HG02588 (cell line): ENCODE measurements around the gene ARL15.

Experiments used
- ATAC-seq: cut with Tn5 transposase; IDR thresholded peaks from one replicate; pipeline ENCODE4 v1.9.1; 2021; ENCODE audit warnings: mild to moderate bottlenecking, moderate library complexity; ENCODE audit not compliant: unreplicated experiment

The ARL15 gene

DNA sequence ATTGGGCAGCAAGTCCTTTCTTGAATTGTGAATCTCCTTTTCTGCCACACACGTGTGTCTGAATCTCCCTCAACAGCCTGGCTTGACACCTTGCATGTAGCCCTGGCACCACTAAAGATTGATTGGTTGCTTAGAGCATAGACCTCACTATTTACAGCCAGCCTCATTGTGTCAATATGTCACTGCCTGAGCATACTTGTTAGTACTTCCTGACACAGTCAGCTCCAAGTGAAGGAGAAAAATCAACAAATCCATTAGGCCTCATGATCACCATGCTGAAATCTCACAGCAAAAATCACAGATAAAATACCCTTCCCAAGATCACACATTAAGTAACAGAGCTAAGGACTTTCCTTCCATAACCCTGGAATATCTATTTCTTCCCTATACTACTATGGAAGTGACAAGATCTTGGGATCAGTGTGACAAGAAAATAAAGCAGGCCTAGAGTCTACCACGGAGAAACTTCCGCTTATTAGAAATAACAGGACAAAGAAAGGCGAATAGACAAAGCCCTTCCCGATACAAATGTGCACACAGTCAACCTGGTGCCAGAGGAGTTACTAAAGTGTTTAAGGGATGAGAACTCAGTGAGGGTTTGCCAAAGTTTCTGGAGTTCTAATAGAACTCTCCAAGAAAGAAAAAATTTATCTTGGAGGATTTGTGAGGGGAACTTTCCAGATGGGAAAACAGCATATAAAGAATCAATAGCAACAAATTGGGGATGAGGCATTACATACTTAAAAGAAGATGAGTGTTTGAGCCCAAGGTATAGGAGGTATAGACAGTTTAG is 5.6 kb upstream of the ARL15 start:
- ATAC-seq = no peak

DNA sequence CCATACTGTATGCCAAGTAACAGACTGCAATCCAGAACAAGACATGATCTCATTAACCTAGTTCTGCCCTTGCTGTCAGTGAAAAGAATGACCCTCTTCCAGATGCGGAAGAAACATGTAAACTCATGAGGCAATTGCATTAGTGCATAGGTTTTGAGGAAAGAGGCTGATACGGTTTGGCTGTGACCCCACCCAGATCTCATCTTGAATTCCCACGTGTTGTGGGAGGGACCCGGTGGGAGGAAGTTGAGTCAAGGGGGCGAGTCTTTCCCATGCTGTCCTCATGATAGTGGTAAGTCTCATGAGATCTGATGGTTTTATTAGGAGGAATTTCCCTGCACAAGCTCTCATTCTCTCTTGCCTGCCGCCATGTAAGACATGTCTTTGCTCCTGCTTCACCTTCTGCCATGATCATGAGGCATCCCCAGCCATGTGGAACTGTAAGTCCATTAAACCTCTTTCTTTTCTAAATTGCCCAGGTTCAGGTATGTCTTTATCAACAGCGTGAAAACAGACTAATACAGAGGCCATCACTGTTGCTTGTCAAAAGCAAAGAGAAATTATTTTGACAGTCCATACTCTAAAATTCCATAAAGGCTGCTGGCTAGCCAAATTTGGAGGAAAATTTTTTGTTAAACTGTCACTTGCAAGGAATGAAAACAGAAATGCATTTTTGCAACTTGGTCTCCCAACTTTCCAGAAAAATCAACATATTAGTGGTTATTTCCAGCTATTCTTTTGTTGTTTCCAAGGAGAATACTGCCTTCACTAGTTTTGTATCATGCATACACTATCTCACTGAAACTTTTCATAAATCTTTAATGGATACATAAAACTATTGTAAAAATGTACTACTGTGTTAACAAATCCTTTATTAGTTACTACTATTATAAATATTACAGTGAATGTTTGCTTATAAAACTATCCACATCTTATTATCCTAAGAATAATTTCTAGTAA is 3.2 kb upstream of the ARL15 start:
- no peak for ATAC-seq

DNA sequence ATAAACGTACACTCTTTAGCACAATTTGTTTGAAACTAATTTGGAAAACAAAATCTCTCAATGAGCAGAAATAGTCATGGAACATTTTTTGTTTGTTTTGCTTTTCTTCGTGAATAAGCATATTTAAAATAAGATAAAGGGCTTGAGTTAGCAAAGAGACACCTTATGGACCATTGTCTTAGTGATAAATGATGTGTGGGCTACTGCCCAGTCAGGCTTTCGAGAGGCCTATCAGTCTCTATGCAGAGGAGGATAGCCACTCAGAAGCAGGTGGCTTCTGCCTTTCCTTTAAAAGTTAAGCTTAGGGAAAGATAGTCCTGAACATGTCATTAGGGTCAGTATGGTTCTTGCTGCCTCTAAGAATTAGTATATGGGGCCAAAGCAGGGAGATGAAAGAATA is 2.1 kb upstream of the ARL15 start:
- no peak for ATAC-seq

DNA sequence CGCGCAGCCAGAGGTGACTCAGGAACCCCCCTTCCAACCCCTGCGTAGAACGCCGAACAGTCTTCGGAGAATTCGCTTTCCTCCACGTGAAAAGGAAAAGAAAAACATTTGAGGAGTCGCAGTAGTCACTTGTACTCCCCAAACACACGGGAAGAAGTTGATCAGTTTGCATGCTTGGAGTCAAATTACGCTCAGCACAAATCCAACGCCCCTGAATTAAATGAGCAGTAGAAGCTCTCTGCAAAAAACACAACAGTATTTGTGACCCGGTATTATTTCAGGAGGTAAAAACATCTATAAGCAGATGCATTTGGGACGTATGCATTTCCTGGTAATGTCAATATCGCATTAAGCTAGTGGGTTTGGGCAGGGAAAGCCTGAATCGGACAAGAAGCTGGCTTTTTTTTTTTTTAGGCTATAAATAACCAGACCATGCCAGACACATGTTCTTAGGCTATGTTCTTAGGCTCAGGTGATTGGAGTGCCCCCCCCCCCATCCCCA is 854 bp upstream of the ARL15 start:
- ATAC-seq = no peak

DNA sequence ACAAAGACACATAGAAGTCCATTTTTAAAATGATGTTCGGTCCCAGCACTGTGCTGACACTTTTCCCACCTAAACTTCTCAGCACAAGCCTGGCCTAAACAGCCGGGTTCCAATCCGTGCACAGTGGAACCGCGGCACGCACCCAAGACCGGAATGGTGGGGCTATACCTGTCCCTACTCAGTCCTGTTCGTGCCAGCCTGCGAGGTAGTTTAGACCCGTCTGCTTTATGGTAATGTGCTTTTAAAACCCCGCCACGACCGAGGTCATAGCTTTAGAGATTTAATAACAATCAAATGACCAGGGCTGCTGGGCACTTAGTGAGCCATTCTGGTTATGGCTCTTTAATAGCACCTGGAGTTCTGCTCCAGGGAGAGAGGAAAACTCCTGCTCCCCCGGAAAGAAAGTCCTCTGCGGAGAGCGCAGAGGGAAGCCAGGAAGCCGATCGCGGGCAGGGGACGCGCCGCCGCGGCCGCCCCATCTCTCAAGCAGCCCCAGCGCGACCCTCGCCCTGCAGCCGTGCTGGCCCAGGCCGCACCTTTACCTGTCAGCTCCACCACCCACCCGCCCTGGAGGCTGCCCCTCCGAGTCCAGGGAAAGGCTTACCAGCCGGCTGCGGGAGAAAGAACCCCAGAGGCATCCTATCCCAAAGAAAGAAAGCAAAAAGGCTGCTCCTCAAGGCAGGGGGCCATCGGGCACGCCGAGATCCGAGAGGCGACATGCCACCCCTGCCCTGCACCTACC is 511 bp downstream of the ARL15 start:
- peak; percentile 19 for ATAC-seq

DNA sequence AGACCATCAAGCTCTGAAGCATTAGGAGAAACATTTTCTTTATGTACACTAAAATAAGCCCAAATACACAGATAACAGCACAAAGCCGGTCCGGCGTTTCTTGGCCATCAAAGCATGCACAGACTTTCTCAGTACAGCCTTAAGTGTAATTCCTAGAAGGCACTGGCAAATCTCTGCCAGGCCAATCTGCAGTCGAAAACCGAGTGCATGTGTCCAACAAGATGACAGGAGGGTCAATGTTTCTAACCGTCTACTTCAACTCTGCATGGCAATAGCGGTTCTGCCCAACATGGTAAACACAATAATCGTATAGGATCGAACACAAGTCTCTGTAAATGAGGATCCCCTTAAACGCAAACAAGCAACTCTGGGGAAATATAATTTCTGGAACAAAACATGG is 1.1 kb downstream of the ARL15 start:
- ATAC-seq = no peak

DNA sequence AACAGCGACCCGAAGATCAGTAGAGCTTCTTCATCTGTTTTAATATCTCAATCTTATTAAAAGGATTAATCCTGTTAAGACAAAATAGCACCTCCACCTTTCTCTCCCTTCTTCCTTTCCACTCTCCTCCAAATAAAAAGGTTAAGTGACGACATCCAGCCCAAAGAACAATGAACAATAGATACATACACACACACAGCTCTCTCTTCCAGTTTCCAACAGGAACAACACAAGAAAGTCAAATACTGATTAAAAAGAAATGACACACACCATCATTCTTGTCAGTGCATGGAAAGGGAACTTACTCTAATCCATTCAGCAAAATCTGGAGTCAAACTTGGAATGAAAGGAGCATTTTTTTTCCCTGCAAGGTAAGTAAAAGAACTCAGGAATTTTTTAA is 2.8 kb downstream of the ARL15 start:
- ATAC-seq = no peak

DNA sequence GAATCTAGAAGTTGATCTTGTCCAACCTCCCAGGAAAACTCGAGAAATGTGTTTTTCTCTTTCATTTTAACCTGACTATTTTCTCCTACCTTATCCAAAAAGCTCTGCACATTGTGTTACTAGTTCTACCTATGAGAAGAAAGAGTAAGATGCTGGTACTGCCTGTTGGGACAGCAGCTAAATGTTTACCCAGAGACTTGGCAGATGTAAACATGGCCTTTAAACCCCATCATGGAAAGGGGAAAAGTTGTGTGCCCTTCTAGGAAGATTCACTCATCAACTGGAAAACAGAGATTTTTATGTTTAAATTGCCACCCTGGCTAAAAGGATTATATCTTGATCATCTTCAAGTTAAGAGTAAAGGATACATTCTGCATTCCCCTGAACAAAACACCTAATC is 3.5 kb downstream of the ARL15 start:
- no peak for ATAC-seq

DNA sequence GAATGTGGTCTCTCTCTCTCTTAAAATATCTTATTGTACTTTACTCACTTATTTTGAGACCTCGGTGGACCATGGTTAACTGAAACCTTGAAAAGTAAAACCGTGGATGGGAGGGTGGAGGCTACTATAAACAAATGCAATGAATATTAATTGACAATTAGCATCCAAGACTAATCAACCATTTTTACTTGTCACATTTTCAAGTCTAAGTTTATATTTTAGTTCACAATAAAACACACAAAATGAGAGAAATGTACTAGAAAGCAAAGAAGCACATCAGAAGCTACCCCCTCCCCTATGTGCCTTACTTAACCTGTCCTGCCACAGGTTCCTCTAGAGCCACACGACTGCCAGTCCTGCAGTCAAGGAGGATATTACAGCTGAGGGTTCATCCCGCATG is 4.6 kb downstream of the ARL15 start:
- no peak for ATAC-seq

DNA sequence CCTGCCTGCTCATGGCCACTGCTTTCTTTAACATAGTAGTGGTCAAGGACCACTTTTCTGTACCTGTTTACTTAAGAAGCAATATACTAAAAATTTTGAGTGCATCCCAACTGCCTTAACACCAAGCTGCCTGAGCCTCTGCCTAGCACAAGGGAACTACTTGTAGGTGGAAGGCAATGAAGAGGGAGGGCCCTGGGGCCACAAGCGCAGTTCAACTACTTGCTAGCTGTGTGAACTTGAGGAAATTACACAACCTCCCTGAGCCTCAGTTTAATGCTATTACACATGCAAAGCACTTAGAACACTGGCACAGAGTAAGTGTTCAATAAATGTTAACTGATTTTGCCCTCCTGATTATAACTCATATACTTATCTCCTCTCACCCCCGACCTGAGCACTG is 6.3 kb downstream of the ARL15 start:
- ATAC-seq = no peak

DNA sequence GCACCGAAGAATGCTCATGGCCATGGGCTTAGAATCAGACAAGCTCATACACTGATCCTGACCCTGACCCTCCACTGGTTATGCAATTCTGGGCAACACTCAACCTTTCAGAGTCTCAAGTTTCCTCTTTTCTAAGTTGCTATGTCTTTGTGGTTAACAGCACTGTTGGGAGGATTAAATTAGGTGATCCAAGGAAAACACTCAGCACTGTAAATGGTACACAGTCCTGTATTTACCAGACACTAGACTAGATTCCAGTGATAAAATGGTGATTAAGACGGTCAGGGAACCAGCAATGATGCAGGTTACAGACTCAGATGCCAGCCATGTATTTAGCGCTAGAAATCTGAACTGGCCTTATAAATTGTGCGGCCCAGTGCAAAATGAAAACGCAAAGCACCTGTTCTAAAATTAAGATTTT is 8.1 kb downstream of the ARL15 start:
- no peak for ATAC-seq

DNA sequence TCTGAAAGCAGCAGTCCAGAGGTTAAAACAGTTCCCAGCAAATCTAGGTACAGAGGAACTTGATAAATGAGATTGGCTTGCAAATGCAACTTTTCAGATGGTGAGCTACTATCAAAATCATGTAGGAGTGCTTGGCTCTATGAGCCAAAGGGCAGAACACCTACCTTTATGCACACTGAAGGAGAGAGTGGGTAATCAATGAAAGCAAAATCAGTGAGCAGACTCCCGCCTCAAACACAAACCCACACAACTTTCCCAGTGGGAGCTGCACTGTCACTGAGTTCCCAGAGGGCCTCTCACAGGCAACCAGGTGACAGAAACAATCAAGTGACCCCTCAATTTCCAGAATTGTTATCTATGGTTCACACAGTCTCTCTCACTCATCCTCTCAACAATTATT is 8.5 kb downstream of the ARL15 start:
- no peak for ATAC-seq

DNA sequence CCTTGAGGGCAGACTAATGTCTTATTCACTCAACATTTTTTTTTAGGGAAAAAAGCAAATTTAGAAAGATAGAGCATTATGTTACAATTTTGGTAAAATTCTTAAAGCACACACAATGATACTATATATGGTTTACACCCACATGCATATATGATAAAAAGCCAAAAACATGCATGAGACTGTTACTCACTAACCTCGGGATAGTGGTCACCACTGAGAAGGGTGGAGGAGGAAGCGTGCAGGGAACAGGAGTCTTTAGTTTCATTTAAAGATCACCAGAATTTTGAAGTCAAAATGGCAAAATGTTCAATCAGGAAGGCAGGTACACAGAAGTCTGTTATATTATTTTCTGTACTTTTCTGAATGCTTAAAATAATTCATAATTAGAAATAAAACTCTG is 9.2 kb downstream of the ARL15 start:
- no peak for ATAC-seq

DNA sequence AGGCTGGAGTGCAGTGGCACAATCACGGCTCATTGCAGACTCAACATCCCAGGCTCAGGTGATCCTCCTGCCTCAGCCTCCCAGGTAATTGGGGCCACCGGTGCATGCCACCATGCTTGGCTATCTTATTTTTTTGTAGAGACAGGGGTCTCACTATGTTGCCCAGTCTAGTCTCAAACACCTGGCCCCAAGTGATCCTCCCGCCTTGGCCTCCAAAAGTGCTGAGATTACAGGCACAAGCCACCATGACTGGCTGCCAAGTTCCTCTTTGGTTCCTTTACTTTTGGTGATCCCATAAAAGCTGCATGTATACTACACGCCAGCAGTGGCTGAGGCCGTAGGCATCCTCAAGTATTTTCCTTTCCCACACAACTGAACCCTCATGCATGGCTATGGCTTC is 11.4 kb downstream of the ARL15 start:
- ATAC-seq = no peak

DNA sequence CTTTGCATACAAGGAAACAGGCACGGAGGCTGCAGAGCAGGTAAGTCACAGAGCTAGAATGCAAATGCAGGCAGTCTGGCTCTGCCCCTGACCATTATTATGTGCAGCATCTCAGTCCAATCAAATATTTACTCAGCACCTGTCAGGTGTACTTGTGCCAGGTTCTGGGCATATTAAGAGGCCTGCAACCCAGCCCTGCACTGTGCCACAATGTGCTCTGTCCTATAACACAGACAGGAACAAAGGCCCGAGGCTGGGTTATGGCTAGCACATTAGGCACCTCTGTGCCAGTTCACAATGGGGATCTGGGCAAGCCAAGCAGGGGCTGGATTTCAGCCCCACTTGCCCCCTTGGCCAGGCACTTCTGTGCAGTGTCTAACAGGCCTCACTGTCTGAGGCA is 14.0 kb downstream of the ARL15 start:
- no peak for ATAC-seq

DNA sequence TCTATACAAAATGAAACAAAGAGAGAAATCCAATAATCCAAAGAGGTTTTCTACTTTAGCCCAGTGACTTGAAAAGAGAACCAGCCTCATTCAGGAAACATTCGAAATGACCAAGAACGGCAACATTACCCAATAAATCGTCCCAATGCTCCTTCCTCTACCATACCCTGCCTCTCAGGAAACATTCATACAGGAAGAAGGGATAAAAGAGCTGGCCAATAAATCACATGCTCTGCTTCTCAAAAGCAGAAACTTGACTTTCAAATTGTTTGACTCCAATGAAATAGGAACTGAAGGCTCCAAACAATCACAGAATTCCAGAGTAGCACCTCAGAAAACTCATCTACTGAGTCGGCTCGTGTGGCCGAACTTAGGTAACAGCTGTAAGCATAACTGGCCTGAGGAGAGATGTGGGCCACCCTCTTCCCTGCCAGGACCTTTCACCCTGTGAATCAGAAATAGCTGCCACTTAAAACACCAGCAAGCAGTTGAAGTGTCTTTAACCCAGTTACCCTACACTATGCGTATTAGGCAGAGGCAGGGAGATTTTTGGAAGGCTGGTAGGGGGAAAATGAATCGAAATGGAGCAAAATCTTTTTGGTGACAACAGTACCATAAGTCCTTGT is 14.6 kb downstream of the ARL15 start:
- ATAC-seq = no peak

DNA sequence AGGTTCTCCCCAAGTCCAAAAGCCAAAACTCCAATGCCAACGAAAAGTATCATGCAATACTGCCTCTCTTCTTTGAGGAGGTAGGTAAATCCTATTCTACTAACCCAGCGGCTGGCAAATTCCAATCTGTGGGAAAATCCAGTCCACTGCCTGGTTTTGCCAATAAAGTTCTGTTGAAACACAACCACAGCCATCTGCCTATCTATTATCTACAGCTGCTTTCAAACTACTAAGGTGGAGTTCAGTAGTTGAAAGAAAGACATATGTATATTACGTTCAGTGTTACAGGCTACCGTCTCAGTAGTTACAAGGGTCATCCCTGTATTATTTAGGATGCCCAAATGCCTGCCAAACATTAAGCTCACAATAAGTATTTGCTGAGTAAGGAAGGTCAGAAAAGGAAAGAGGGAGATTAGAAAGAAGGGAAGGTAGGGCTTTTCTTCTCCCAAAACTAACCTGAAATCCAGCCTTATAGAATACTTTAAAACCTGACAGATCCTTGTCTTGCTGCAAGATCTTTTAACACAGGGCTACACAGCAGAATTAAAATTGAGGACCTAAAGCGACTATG is 16.2 kb downstream of the ARL15 start:
- no peak for ATAC-seq

DNA sequence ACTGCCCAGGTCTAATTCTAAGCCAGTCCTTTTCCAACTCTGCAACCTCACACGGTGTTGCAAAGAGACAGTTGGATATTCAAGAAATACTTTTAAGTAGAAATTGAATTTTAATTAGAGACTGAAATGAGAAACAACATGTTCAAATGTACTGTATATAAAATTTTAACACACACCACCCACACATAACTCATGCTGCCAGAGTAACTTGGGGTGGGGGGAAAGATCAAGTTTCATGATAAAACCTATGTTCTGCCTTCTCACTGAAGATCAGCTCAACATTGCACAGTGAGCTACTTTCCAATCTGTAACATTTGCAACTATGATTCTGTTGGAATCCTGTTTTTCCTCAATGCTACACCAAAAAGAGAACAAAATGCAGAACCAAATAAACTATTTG is 17.5 kb downstream of the ARL15 start:
- no peak for ATAC-seq

DNA sequence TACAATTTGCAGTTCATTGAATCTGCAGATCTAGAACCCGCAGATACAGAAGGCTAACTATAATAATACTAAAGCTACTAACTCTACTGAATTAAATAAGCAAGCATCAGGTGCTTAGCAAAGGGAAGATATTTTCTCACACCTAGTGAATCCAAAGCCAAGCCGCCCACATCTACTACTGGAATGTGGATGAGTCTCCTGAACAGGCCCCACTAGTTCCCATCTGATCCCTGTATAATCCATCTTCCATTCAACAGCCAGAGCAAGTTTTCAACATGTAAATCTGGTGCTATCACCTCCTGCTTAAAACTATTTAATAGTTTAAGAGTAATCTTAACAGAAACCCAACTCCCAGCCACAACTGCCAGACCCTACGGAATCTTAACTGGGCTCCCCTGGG is 18.9 kb downstream of the ARL15 start:
- ATAC-seq = no peak

DNA sequence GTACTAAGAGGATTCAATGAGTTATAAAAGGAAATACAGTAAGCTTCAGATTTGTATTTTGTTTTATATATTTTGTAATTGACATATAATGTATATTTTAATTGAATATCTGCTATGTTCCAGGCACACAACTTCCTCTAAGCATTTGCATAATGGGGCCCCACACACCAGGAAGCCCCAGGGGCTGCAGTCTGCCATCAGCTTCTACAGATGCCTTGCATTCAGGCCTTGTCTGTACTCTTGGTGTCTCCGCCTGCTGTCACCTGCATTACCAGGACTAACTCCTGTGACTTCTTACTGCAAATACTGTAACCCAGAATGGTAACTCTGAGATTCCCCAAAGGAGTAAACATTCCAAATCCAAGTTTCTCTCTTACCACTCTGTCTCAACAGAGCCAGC is 20.6 kb downstream of the ARL15 start:
- no peak for ATAC-seq
